Dendritic cell treated with granulocyte-macrophage colony-stimulating factor and Interleukin-4, amounts not matched to agents 40 ng/mL and 50 ng/mL, for 4 days (primary cell): Measurements from ENCODE around the gene ENTHD1.

Experiments
- H3K27ac Mint-ChIP-seq: one replicate; pipeline ENCODE4 v1.8.0; 2022; ENCODE audit warnings: mild to moderate bottlenecking, mixed read lengths
- H3K27me3 Mint-ChIP-seq: one replicate; pipeline ENCODE4 v1.8.0; 2022; ENCODE audit warnings: mild to moderate bottlenecking, mixed read lengths
- H3K36me3 Mint-ChIP-seq: one replicate; pipeline ENCODE4 v1.8.0; 2022; ENCODE audit warnings: low read depth, mixed read lengths
- H3K4me1 Mint-ChIP-seq: one replicate; pipeline ENCODE4 v1.8.0; 2022; ENCODE audit warnings: low read depth, mixed read lengths
- H3K4me3 Mint-ChIP-seq: one replicate; pipeline ENCODE4 v1.8.0; 2022; ENCODE audit warnings: mild to moderate bottlenecking, moderate library complexity, mixed read lengths
- H3K9me3 Mint-ChIP-seq: one replicate; pipeline ENCODE4 v1.8.0; 2022; ENCODE audit warnings: mixed read lengths
- intact Hi-C: fragments of 100-400 bp; cut with micrococcal nuclease; formaldehyde crosslinking; loops from one replicate; pipeline ENCODE4 v1.15.0; 2022

ENTHD1 gene

GRCh38 chr22:39703091-39703490 is 190.5 kb downstream of the ENTHD1 start:
- Mint-ChIP-seq H3K27ac (no peak overlapping the region), H3K27me3 (peaks cover 3% of the 10 kb centered on the region), H3K4me3 (no peak overlapping the region), H3K9me3 (no peaks in the 10 kb centered on the region), H3K36me3 (no peaks in the 10 kb centered on the region), H3K4me1 (no peaks in the 10 kb centered on the region)
- intact Hi-C loops, result no loop called here

- H3K27ac Mint-ChIP-seq, result no peak overlapping the region
- H3K27me3 Mint-ChIP-seq, result peaks cover 5% of the 10 kb centered on the region
- no peak overlapping the region for H3K4me3 Mint-ChIP-seq
- intact Hi-C loops, result no loop called here
- no peaks in the 10 kb centered on the region for H3K9me3 Mint-ChIP-seq
- H3K4me1 Mint-ChIP-seq, result no peaks in the 10 kb centered on the region
- no peaks in the 10 kb centered on the region for H3K36me3 Mint-ChIP-seq
Observed at GRCh38 chr22:39700565-39700964, 193.0 kb downstream of the ENTHD1 start.

DNA sequence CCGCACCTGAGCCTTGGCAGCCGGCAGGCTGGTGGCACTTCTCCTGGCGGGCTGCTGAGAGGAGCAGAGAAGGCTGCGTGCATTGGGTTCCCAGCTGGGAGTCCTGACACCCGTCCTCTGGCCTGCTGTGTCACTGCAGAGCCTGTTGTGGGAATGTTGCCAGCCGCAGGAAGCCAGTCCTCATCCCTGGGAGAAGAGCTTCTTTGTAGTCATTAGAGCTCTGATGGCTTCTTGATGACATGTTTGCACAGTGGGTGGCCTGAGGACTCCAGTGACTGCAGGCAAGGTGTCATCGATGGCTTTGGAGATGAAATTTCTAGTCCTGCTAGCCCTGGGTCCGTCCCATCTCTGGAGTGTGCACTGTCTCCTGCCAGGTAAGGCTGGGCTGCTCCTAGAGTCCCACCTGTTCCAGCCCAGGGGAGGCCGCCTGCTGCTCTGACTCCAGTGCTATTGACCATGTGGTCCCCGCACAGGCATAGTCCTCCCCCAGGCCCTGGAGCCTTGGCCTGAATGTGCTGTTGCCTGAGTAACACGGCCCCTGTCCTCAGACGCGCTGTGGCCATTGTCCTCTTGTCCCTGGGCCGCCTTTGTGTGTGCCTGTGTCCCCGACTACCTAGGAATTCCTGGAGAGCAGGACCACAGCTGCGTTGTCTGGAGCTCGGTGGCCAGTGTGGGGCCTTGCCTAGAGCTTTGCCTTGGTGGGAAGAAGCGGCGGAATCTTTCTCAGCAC is 193.8 kb downstream of the ENTHD1 start:
- intact Hi-C loops, result no loop called here
- no peak overlapping the region for H3K27ac Mint-ChIP-seq
- H3K4me3 Mint-ChIP-seq, result no peak overlapping the region
- H3K27me3 Mint-ChIP-seq, result peaks cover 11% of the 10 kb centered on the region
- no peaks in the 10 kb centered on the region for H3K36me3 Mint-ChIP-seq
- no peaks in the 10 kb centered on the region for H3K9me3 Mint-ChIP-seq
- no peaks in the 10 kb centered on the region for H3K4me1 Mint-ChIP-seq

DNA sequence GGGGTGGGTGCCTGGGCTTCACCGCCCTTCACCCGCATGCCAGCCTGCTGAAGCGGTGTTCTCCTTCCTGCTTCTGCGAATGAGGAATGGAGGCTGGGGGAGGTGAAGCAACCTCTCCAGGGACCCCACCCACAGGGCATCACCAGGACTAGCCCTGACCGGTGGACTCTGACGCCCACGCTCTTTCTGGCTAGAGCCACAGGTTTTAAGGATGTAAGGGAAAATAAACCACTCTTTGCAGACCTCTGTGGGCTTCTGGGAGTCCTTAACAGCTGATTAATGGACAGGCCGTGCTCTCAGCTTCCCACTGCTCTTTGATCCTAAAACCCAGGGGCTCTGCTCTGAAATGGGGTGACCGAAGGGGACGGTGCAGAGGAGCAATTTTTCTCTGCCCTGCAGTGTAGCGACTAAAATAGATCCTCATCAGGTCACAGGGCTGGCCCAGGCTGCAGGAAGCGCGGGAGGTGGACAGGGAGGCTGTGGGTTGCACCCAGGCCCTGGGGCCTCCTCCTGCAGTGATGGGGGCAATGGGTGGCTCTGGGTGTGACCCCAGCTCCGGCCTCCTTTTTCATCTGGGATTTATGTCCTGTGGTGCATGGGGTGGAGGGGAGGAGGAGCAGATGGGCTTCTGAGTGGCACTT is 195.7 kb downstream of the ENTHD1 start:
- Mint-ChIP-seq H3K36me3 (no peaks in the 10 kb centered on the region), H3K4me1 (no peaks in the 10 kb centered on the region), H3K4me3 (no peak overlapping the region), H3K27me3 (peaks cover 26% of the 10 kb centered on the region), H3K27ac (no peak overlapping the region), H3K9me3 (no peaks in the 10 kb centered on the region)
- intact Hi-C loops, result no loop called here

- intact Hi-C loops, result no loop called here
- H3K27me3 Mint-ChIP-seq, result peaks cover 55% of the 10 kb centered on the region
- no peaks in the 10 kb centered on the region for H3K36me3 Mint-ChIP-seq
- no peak overlapping the region for H3K4me3 Mint-ChIP-seq
- H3K4me1 Mint-ChIP-seq, result no peaks in the 10 kb centered on the region
- H3K9me3 Mint-ChIP-seq, result no peaks in the 10 kb centered on the region
- H3K27ac Mint-ChIP-seq, result no peak overlapping the region
Observed at GRCh38 chr22:39693943-39694500, 199.5 kb downstream of the ENTHD1 start.
